OCI-LY1 (cell line): ENCODE results near the gene CFAP61.

Experiments used
- H2AFZ ChIP-seq: fragments of 200-600 bp; sonication (generic), shearing (Covaris generic); 2 replicates; pipeline ENCODE4 v1.6.0; 2014; ENCODE audit warnings: antibody characterized with exemption, mild to moderate bottlenecking, low read length
- H3F3A ChIP-seq: fragments of 200-600 bp; sonication (generic), shearing (Covaris generic); 2 replicates; pipeline ENCODE4 v1.6.0; 2014; ENCODE audit warnings: mild to moderate bottlenecking, antibody characterized with exemption, low read length, moderate library complexity; ENCODE audit not compliant: insufficient read depth
- H3K27ac ChIP-seq: fragments of 200-600 bp; sonication (generic); 2 replicates; pipeline ENCODE4 v1.5.1; 2014; ENCODE audit warnings: low read length, mixed run types, mild to moderate bottlenecking, low read depth; ENCODE audit not compliant: poor library complexity, severe bottlenecking
- H3K27me3 ChIP-seq: fragments of 200-600 bp; sonication (generic); 2 replicates; pipeline ENCODE4 v1.6.0; 2014; ENCODE audit warnings: antibody characterized with exemption, mild to moderate bottlenecking, low read length, moderate library complexity; ENCODE audit not compliant: insufficient read depth
- H3K36me3 ChIP-seq: fragments of 200-600 bp; sonication (generic); 2 replicates; pipeline ENCODE4 v1.6.1; 2014; ENCODE audit warnings: mild to moderate bottlenecking, antibody characterized with exemption, low read length, moderate library complexity, mixed read lengths; ENCODE audit not compliant: insufficient read depth
- H3K4me1 ChIP-seq: fragments of 200-600 bp; sonication (generic); 2 replicates; pipeline ENCODE4 v1.5.1; 2014; ENCODE audit warnings: mild to moderate bottlenecking, low read length, moderate library complexity; ENCODE audit not compliant: insufficient read depth, severe bottlenecking
- H3K4me2 ChIP-seq: fragments of 200-600 bp; sonication (generic), shearing (Covaris generic); 2 replicates; pipeline ENCODE4 v1.6.1; 2014; ENCODE audit warnings: low read length
- H3K4me3 ChIP-seq: fragments of 200-600 bp; sonication (generic); 2 replicates; pipeline ENCODE4 v1.5.1; 2014; ENCODE audit warnings: low read length, low read depth, mild to moderate bottlenecking, mixed read lengths; ENCODE audit not compliant: poor library complexity, severe bottlenecking
- H3K79me2 ChIP-seq: fragments of 200-600 bp; shearing (Covaris generic); 2 replicates; pipeline ENCODE4 v1.6.1; 2016; ENCODE audit warnings: mixed run types, low read length, mixed read lengths; ENCODE audit not compliant: insufficient read depth
- H3K9ac ChIP-seq: fragments of 200-600 bp; sonication (generic), shearing (Covaris generic); 2 replicates; pipeline ENCODE4 v1.6.1; 2014; ENCODE audit warnings: mild to moderate bottlenecking, low read length, mixed read lengths
- H3K9me2 ChIP-seq: fragments of 200-600 bp; sonication (generic), shearing (Covaris generic); 2 replicates; pipeline ENCODE4 v1.6.1; 2014; ENCODE audit warnings: low read depth, mild to moderate bottlenecking, low read length, mixed read lengths
- H3K9me3 ChIP-seq: fragments of 200-600 bp; shearing (Covaris generic); 2 replicates; pipeline ENCODE4 v1.6.1; 2014; ENCODE audit warnings: low read length, mixed read lengths
- H4K20me1 ChIP-seq: fragments of 200-600 bp; sonication (generic), shearing (Covaris generic); 2 replicates; pipeline ENCODE4 v1.6.0; 2016; ENCODE audit warnings: mild to moderate bottlenecking, low read length; ENCODE audit not compliant: insufficient read depth
- CTCF ChIP-seq: fragments of 200-600 bp; sonication (generic), shearing (Covaris generic); IDR thresholded peaks from 2 replicates; pipeline ENCODE4 v1.5.1; 2017; ENCODE audit warnings: mild to moderate bottlenecking, antibody characterized with exemption, low read length, moderate library complexity, mixed read lengths
- EZH2 ChIP-seq: fragments of 200-600 bp; sonication (generic), shearing (Covaris generic); IDR thresholded peaks from 2 replicates; pipeline ENCODE4 v1.8.0; 2017; ENCODE audit warnings: borderline replicate concordance, mixed run types, mild to moderate bottlenecking, antibody characterized with exemption, low read length, moderate library complexity, mixed read lengths

Gene CFAP61

GRCh38 chr20:20331156-20331555 is 278.8 kb downstream of the CFAP61 start:
- Histone ChIP-seq H3K79me2 (no peaks in the 10 kb centered on the region), H3K4me3 (no peak overlapping the region), H3K9ac (no peak overlapping the region), H3K27me3 (no peaks in the 10 kb centered on the region), H3K9me3 (no peaks in the 10 kb centered on the region), H3F3A (no peaks in the 10 kb centered on the region), H3K9me2 (no peaks in the 10 kb centered on the region), H2AFZ (no peak overlapping the region), H4K20me1 (no peaks in the 10 kb centered on the region), H3K36me3 (no peaks in the 10 kb centered on the region), H3K4me2 (no peak overlapping the region), H3K4me1 (no peaks in the 10 kb centered on the region), H3K27ac (no peak overlapping the region)
- TF ChIP-seq EZH2: no peak
- no peak for TF ChIP-seq CTCF

GRCh38 chr20:20331817-20332216 is 279.5 kb downstream of the CFAP61 start:
- H3K79me2 ChIP-seq: no peaks in the 10 kb centered on the region
- no peaks in the 10 kb centered on the region for H3K36me3 ChIP-seq
- H2AFZ ChIP-seq: no peak overlapping the region
- no peaks in the 10 kb centered on the region for H3K9me3 ChIP-seq
- no peak overlapping the region for H3K4me3 ChIP-seq
- no peaks in the 10 kb centered on the region for H4K20me1 ChIP-seq
- H3K27me3 ChIP-seq: no peaks in the 10 kb centered on the region
- H3K27ac ChIP-seq: no peak overlapping the region
- no peak for TF ChIP-seq CTCF
- TF ChIP-seq EZH2: no peak
- H3F3A ChIP-seq: no peaks in the 10 kb centered on the region
- H3K4me1 ChIP-seq: no peaks in the 10 kb centered on the region
- H3K9me2 ChIP-seq: no peaks in the 10 kb centered on the region
- no peak overlapping the region for H3K4me2 ChIP-seq
- no peak overlapping the region for H3K9ac ChIP-seq

GRCh38 chr20:20333866-20334265 is 281.5 kb downstream of the CFAP61 start:
- Histone ChIP-seq H3K4me2 (no peak overlapping the region), H3K9me3 (no peaks in the 10 kb centered on the region), H3K9ac (no peak overlapping the region), H3K9me2 (no peaks in the 10 kb centered on the region), H3F3A (no peaks in the 10 kb centered on the region), H4K20me1 (no peaks in the 10 kb centered on the region), H3K4me1 (no peaks in the 10 kb centered on the region), H2AFZ (no peak overlapping the region), H3K27ac (no peak overlapping the region), H3K4me3 (no peak overlapping the region), H3K79me2 (no peaks in the 10 kb centered on the region), H3K36me3 (no peaks in the 10 kb centered on the region), H3K27me3 (no peaks in the 10 kb centered on the region)
- TF ChIP-seq EZH2: no peak
- TF ChIP-seq CTCF: no peak
